SK-N-MC (cell line): ENCODE data around the gene DGKD.
"Not testable (repeated sequence)": the region's sequence is repeated elsewhere in the genome, so short reads cannot be mapped to it uniquely, and the experiment has no call there.

Source experiments
- EZH2 ChIP-seq: fragments of 200-600 bp; sonication (generic); IDR thresholded peaks from one replicate; pipeline ENCODE4 v1.6.1; 2017; ENCODE audit warnings: antibody characterized with exemption
- POLR2AphosphoS5 ChIP-seq: IDR thresholded peaks from 2 replicates; pipeline ENCODE4 v1.6.1; 2012; ENCODE audit warnings: mild to moderate bottlenecking, low read depth, low read length, borderline replicate concordance

DNA sequence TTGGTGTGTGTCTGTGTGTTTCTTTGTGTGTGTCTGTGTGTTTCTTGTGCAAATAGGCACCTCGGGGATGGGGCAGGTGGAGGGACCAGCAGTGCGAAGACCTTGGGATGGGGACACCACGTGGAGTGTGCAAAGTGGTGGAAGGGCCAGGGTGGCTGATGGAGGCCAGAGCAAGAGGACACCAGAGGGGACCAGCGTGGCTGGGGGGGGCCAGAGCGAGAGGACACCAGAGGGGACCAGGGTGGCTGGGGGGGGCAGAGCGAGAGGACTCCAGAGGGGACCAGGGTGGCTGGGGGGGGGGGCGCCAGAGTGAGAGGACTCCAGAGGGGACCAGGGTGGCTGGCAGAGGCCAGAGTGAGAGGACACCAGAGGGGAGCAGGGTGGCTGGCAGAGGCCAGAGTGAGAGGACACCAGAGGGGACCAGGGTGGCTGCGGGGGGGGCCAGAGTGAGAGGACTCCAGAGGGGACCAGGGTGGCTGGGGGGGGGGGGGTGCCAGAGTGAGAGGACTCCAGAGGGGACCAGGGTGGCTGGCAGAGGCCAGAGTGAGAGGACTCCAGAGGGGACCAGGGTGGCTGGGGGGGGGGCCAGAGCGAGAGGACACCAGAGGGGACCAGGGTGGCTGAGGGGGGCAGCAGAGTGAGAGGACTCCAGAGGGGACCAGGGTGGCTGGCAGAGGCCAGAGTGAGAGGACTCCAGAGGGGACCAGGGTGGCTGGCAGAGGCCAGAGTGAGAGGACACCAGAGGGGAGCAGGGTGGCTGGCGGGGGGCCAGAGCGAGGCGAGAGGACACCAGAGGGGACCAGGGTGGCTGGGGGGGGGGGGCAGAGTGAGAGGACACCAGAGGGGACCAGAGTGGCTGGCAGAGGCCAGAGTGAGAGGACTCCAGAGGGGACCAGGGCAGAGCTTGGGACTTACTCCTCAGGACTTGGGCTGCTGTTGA is 42.7 kb downstream of the DGKD start:
- TF ChIP-seq POLR2AphosphoS5, EZH2: not testable (repeated sequence)
